HCT116 (cell line): Measurements from ENCODE around the gene DOCK9. TPM values are rescaled to one million over a fixed set of nuclear protein-coding genes. Genes with fewer than 3 reads are reported as not detected.

ENCODE experiments used
- ATAC-seq: fragments of 200-7000 bp; cut with Tn5 transposase; 2 replicates; pipeline ENCODE4 v1.9.1; 2020; ENCODE audit warnings: mild to moderate bottlenecking, moderate library complexity
- BruUV-seq: library from RNA; stranded (reverse); fragments of 400-500 nt; replicated peaks from 2 replicates; lab custom pipeline; 2021; lab: Mats Ljungman, UMichigan
- CTCF ChIA-PET: fragments of 300-600 bp; sonication (Branson Sonifier 250); formaldehyde crosslinking; loops from one replicate; lab custom pipeline; 2021; ENCODE audit warnings: antibody characterized with exemption; lab: Charles Lee
- POLR2A ChIA-PET: fragments of 300-600, 350-600 bp; sonication (Branson Sonifier 250); formaldehyde crosslinking; loops from one replicate; lab custom pipeline; 2021; ENCODE audit warnings: antibody characterized with exemption; lab: Charles Lee
- RAD21 ChIA-PET, 2 experiments: fragments of 300-600 bp; sonication (Branson Sonifier 250); formaldehyde crosslinking; loops; one replicate each; lab custom pipeline; 2023; ENCODE audit warnings: low total read pairs in 2 of 2; ENCODE audit not compliant: uncharacterized antibody in 2 of 2, unreplicated experiment in 2 of 2, low non-redundant PET in 1 of 2; lab: Charles Lee
- DNase-seq: peaks from one replicate; pipeline ENCODE4 v3.0.0-alpha.2; 2010; ENCODE audit warnings: low read depth, low spot score
- H2AFZ ChIP-seq: fragments of 200-600 bp; shearing (Covaris generic), sonication (generic); 2 replicates; pipeline ENCODE4 v1.6.1; 2017; ENCODE audit warnings: low read depth, mixed run types, mixed read lengths, antibody characterized with exemption, low read length; ENCODE audit not compliant: poor library complexity, severe bottlenecking
- H3K27ac ChIP-seq: 2 replicates; pipeline ENCODE4 v1.5.1; 2012; ENCODE audit warnings: low read depth, low read length
- H3K27me3 ChIP-seq: fragments of 200-600 bp; sonication (generic); 2 replicates; pipeline ENCODE4 v1.6.1; 2016; ENCODE audit warnings: mixed run types, low read length, mixed read lengths; ENCODE audit not compliant: insufficient read depth
- H3K36me3 ChIP-seq, 2 experiments: fragments of 200-500 bp in 1 of 2; fragments of 200-600 bp in 1 of 2; sonication (Bioruptor generic) in 1 of 2; sonication (generic) in 1 of 2; 2 replicates each; pipeline versions ENCODE4 v1.5.1 to v1.6.1; 2014 to 2016; ENCODE audit warnings: low read length in 2 of 2, inconsistent platforms in 1 of 2, mixed read lengths in 1 of 2, mixed run types in 1 of 2; ENCODE audit not compliant: insufficient read depth in 2 of 2, control insufficient read depth in 1 of 2
- H3K4me1 ChIP-seq, 2 experiments: fragments of 200-600 bp in 1 of 2; sonication (generic) in 1 of 2; 2 replicates each; pipeline versions ENCODE4 v1.5.1 to v1.6.1; 2012 to 2017; ENCODE audit warnings: low read length in 2 of 2, inconsistent platforms in 1 of 2, mild to moderate bottlenecking in 1 of 2, mixed read lengths in 1 of 2, mixed run types in 1 of 2, moderate library complexity in 1 of 2; ENCODE audit not compliant: insufficient read depth in 2 of 2, control insufficient read depth in 1 of 2
- H3K4me2 ChIP-seq: fragments of 200-600 bp; sonication (generic); 2 replicates; pipeline ENCODE4 v1.6.1; 2017; ENCODE audit warnings: mixed run types, low read length, mixed read lengths
- H3K4me3 ChIP-seq, 2 experiments: fragments of 200-600 bp in 1 of 2; sonication (generic) in 1 of 2; replicated peaks in 1 of 2; 2 replicates each; pipeline ENCODE4 v1.5.1; 2011 to 2016; ENCODE audit warnings: low read length in 2 of 2, control low read depth in 1 of 2, low read depth in 1 of 2, mild to moderate bottlenecking in 1 of 2, mixed read lengths in 1 of 2, mixed run types in 1 of 2
- H3K79me2 ChIP-seq: fragments of 200-600 bp; sonication (generic); 2 replicates; pipeline ENCODE4 v1.6.1; 2017; ENCODE audit warnings: mild to moderate bottlenecking, mixed run types, low read length, moderate library complexity, mixed read lengths; ENCODE audit not compliant: insufficient read depth
- H3K9ac ChIP-seq: fragments of 200-600 bp; sonication (generic); 2 replicates; pipeline ENCODE4 v1.6.1; 2016; ENCODE audit warnings: low read length, mixed read lengths
- H3K9me2 ChIP-seq: fragments of 200-600 bp; sonication (generic), shearing (Covaris generic); 2 replicates; pipeline ENCODE4 v1.6.1; 2017; ENCODE audit warnings: mixed run types, mild to moderate bottlenecking, moderate library complexity; ENCODE audit not compliant: insufficient read depth
- H3K9me3 ChIP-seq, 2 experiments: fragments of 200-500 bp in 1 of 2; fragments of 200-600 bp in 1 of 2; sonication (Bioruptor generic) in 1 of 2; sonication (generic) in 1 of 2; 2 replicates each; pipeline ENCODE4 v1.6.1; 2014 to 2017; ENCODE audit warnings: low read length in 2 of 2, mixed read lengths in 2 of 2, inconsistent platforms in 1 of 2, low read depth in 1 of 2, mild to moderate bottlenecking in 1 of 2, mixed run types in 1 of 2, moderate library complexity in 1 of 2; ENCODE audit not compliant: control insufficient read depth in 1 of 2, insufficient read depth in 1 of 2
- H4K20me1 ChIP-seq: fragments of 200-600 bp; sonication (generic), shearing (Covaris generic); 2 replicates; pipeline ENCODE4 v1.6.1; 2017; ENCODE audit warnings: mixed run types, mild to moderate bottlenecking, moderate library complexity; ENCODE audit not compliant: insufficient read depth
- CEBPB ChIP-seq: IDR thresholded peaks from 2 replicates; pipeline ENCODE4 v1.6.1; 2012; ENCODE audit warnings: low read depth
- CTCF ChIP-seq, 3 experiments: fragments of 200-600 bp in 1 of 3; sonication (generic) in 1 of 3; IDR thresholded peaks in 2 of 3; conservative IDR thresholded peaks in 1 of 3; 2 replicates each; pipeline ENCODE4 v1.5.1; 2012 to 2017; ENCODE audit warnings: low read depth in 2 of 3, low read length in 2 of 3, antibody characterized with exemption in 1 of 3, borderline replicate concordance in 1 of 3, control low read depth in 1 of 3, mild to moderate bottlenecking in 1 of 3, mixed read lengths in 1 of 3, mixed run types in 1 of 3, moderate library complexity in 1 of 3; ENCODE audit not compliant: insufficient read depth in 1 of 3
- ELF1 ChIP-seq: IDR thresholded peaks from 2 replicates; pipeline ENCODE4 v1.6.1; 2012; ENCODE audit warnings: low read depth, borderline replicate concordance
- EZH2 ChIP-seq: fragments of 200-600 bp; sonication (generic); IDR thresholded peaks from 2 replicates; pipeline ENCODE4 v1.6.1; 2017; ENCODE audit warnings: antibody characterized with exemption, mixed run types
- EZH2phosphoT487 ChIP-seq: fragments of 200-600 bp; IDR thresholded peaks from 2 replicates; pipeline ENCODE4 v1.6.1; 2018; ENCODE audit warnings: antibody characterized with exemption, borderline replicate concordance
- FOSL1 ChIP-seq: IDR thresholded peaks from 2 replicates; pipeline ENCODE4 v1.6.1; 2012; ENCODE audit warnings: low read depth
- JUND ChIP-seq: IDR thresholded peaks from 2 replicates; pipeline ENCODE4 v1.6.1; 2012
- POLR2A ChIP-seq: IDR thresholded peaks from 2 replicates; pipeline ENCODE4 v1.7.0; 2011; ENCODE audit warnings: borderline replicate concordance; ENCODE audit not compliant: insufficient read depth, insufficient read length; ENCODE audit errors: extremely low read depth
- POLR2AphosphoS5 ChIP-seq: IDR thresholded peaks from 2 replicates; pipeline ENCODE4 v1.6.1; 2011; ENCODE audit warnings: mild to moderate bottlenecking, low read depth, low read length, moderate library complexity
- RAD21 ChIP-seq: IDR thresholded peaks from 2 replicates; pipeline ENCODE4 v1.6.1; 2012; ENCODE audit warnings: low read depth, mild to moderate bottlenecking
- REST ChIP-seq: IDR thresholded peaks from 2 replicates; pipeline ENCODE4 v1.6.1; 2012; ENCODE audit warnings: low read depth
- SIN3A ChIP-seq: IDR thresholded peaks from 2 replicates; pipeline ENCODE4 v1.6.1; 2012; ENCODE audit warnings: low read depth
- SP1 ChIP-seq: IDR thresholded peaks from 2 replicates; pipeline ENCODE4 v1.6.1; 2012; ENCODE audit warnings: low read depth
- SRF ChIP-seq: IDR thresholded peaks from 2 replicates; pipeline ENCODE4 v1.6.1; 2012; ENCODE audit warnings: low read depth
- TCF7L2 ChIP-seq: IDR thresholded peaks from 2 replicates; pipeline ENCODE4 v1.7.0; 2011; ENCODE audit warnings: borderline replicate concordance, inconsistent platforms; ENCODE audit not compliant: insufficient read depth, insufficient read length; ENCODE audit errors: extremely low read depth
- ZFX ChIP-seq: fragments of 450-650 bp; IDR thresholded peaks from 2 replicates; pipeline ENCODE4 v1.6.1; 2017
- ZNF274 ChIP-seq: fragments of 200-500 bp; sonication (Bioruptor generic); IDR thresholded peaks from 2 replicates; pipeline ENCODE4 v1.6.1; 2014; ENCODE audit warnings: mild to moderate bottlenecking, low read depth, low read length, inconsistent platforms
- intact Hi-C: fragments of 100-400 bp; cut with micrococcal nuclease; formaldehyde crosslinking; loops from 2 replicates; pipeline ENCODE4 v1.10.0; 2022
- total RNA-seq: library from RNA; stranded (reverse); gene quantifications from one replicate; pipeline ENCODE4 v1.2.1, GENCODE V29; 2021; ENCODE audit not compliant: unreplicated experiment

DOCK9 gene
- total RNA-seq, 1 experiment from 2014 or later: 58.8 TPM

GRCh38 chr13:98996046-98996445 is 18.2 kb upstream of the DOCK9 start:
- Histone ChIP-seq H3K4me3 (no peak overlapping the region), H2AFZ (no peak overlapping the region), H3K27ac (no peak overlapping the region), H3K4me2 (no peak overlapping the region), H3K36me3 (no peaks in the 10 kb centered on the region), H3K4me1 (peaks cover 0 to 17% of the 10 kb centered on the region in 2 experiments; a peak in 2 of 4 replicates), H3K9ac (no peak overlapping the region), H3K79me2 (no peaks in the 10 kb centered on the region; the same call in 1 of the 2 replicates), H3K27me3 (no peaks in the 10 kb centered on the region), H3K9me3 (no peaks in the 10 kb centered on the region), H3K9me2 (no peaks in the 10 kb centered on the region), H4K20me1 (no peaks in the 10 kb centered on the region)
- BruUV-seq: no TSS peak
- no peak for DNase-seq
- POLR2A ChIA-PET: no interaction called here
- ATAC-seq: no peak
- RAD21 ChIA-PET: no interaction called here
- CTCF ChIA-PET: no interaction called here
- intact Hi-C loops: no loop called here
- no peak for TF ChIP-seq SP1
- no peak for TF ChIP-seq ZFX
- no peak for TF ChIP-seq EZH2phosphoT487
- TF ChIP-seq SIN3A: no peak
- TF ChIP-seq ELF1: no peak
- no peak for TF ChIP-seq RAD21
- TF ChIP-seq POLR2AphosphoS5: no peak
- no peak for TF ChIP-seq EZH2
- TF ChIP-seq POLR2A: no peak
- TF ChIP-seq TCF7L2: no peak
- TF ChIP-seq FOSL1: no peak

- H3K27me3 ChIP-seq: no peaks in the 10 kb centered on the region
- H2AFZ ChIP-seq: no peak overlapping the region
- H3K9me2 ChIP-seq: no peaks in the 10 kb centered on the region
- no peak overlapping the region for H3K4me3 ChIP-seq
- peaks cover 0 to 17% of the 10 kb centered on the region in 2 experiments; a peak in 2 of 4 replicates for H3K4me1 ChIP-seq
- DNase-seq: no peak
- H3K27ac ChIP-seq: no peak overlapping the region
- no peaks in the 10 kb centered on the region for H4K20me1 ChIP-seq
- ChIA-PET CTCF (no interaction called here), RAD21 (no interaction called here), POLR2A (no interaction called here)
- ATAC-seq: no peak
- no peak overlapping the region for H3K4me2 ChIP-seq
- no peaks in the 10 kb centered on the region for H3K36me3 ChIP-seq
- no peaks in the 10 kb centered on the region for H3K9me3 ChIP-seq
- intact Hi-C loops: no loop called here
- H3K9ac ChIP-seq: no peak overlapping the region
- no peaks in the 10 kb centered on the region; the same call in 1 of the 2 replicates for H3K79me2 ChIP-seq
- no TSS peak for BruUV-seq
- TF ChIP-seq SP1: no peak
- TF ChIP-seq SRF: no peak
- TF ChIP-seq SIN3A: no peak
- TF ChIP-seq POLR2AphosphoS5: no peak
- no peak for TF ChIP-seq FOSL1
- TF ChIP-seq RAD21: no peak
- no peak for TF ChIP-seq CEBPB
- no peak for TF ChIP-seq CTCF (IDR thresholded peaks at IDR 0.05 in 2 of 3, conservative IDR thresholded peaks at IDR 0.05 in 1 of 3; ENCODE audit: borderline replicate concordance in 1 of 3, insufficient read depth in 1 of 3, low read depth in 2 of 3, low read length in 2 of 3)
- TF ChIP-seq ZNF274: no peak
- no peak for TF ChIP-seq ELF1
- no peak for TF ChIP-seq ZFX
- no peak for TF ChIP-seq JUND
- no peak for TF ChIP-seq REST
- no peak for TF ChIP-seq POLR2A
Measured at GRCh38 chr13:98994896-98995295, 17.0 kb upstream of the DOCK9 start.
